Nucleus accumbens (tissue), 56 donors: ENCODE measurements around the gene KCNAB3.
"Not testable (repeated sequence)": the region's sequence is repeated elsewhere in the genome, so short reads cannot be mapped to it uniquely, and the experiment has no call there.

Source experiments
- DNase-seq, 56 donors: peaks; one replicate each; lab custom pipeline; 2025; lab: John Stamatoyannopoulos, UW

KCNAB3 gene

GRCh38 chr17:7929158-7930023 lies at the start of gene KCNAB3:
KCNAB3 (minus strand) TSS chr17:7929856; CDS start chr17:7929435, 421 bp downstream.
- DNase-seq: peak in 47 of 56 donors; percentile 9 to 85 (median 52)

- DNase-seq: no peak
Observed at GRCh38 chr17:7977805-7978204, 48.1 kb upstream of the KCNAB3 start.

- no peak for DNase-seq
Observed at GRCh38 chr17:7977039-7977438, 47.4 kb upstream of the KCNAB3 start.

- no peak for DNase-seq
Observed at GRCh38 chr17:7974638-7975131, 45.0 kb upstream of the KCNAB3 start.

GRCh38 chr17:7972131-7972785 lies 42.6 kb upstream of the KCNAB3 start:
- DNase-seq: no peak

GRCh38 chr17:7971651-7972050 lies 42.0 kb upstream of the KCNAB3 start:
- no peak for DNase-seq

- no peak for DNase-seq
Observed at GRCh38 chr17:7969433-7969832, 39.8 kb upstream of the KCNAB3 start.

GRCh38 chr17:7967751-7968150 lies 38.1 kb upstream of the KCNAB3 start:
- DNase-seq: no peak

- no peak for DNase-seq
Observed at GRCh38 chr17:7961421-7961820, 31.8 kb upstream of the KCNAB3 start.

- DNase-seq: no peak
Observed at GRCh38 chr17:7959503-7960253, 30.0 kb upstream of the KCNAB3 start.

GRCh38 chr17:7956228-7956965 lies 26.7 kb upstream of the KCNAB3 start:
- peak in 1 of 56 donors; percentile 35 for DNase-seq

- DNase-seq: peak in 10 of 56 donors; percentile 1 to 44 (median 27)
Observed at GRCh38 chr17:7955414-7956227, 26.0 kb upstream of the KCNAB3 start.

GRCh38 chr17:7953266-7953665 lies 23.6 kb upstream of the KCNAB3 start:
- not testable (repeated sequence) for DNase-seq

- no peak for DNase-seq
Observed at GRCh38 chr17:7951143-7951792, 21.6 kb upstream of the KCNAB3 start.

GRCh38 chr17:7950578-7950977 lies 20.9 kb upstream of the KCNAB3 start:
- no peak for DNase-seq

GRCh38 chr17:7947651-7948050 lies 18.0 kb upstream of the KCNAB3 start:
- no peak for DNase-seq

GRCh38 chr17:7946441-7946840 lies 16.8 kb upstream of the KCNAB3 start:
- DNase-seq: no peak

- DNase-seq: no peak
Observed at GRCh38 chr17:7945651-7946050, 16.0 kb upstream of the KCNAB3 start.

- DNase-seq: no peak
Observed at GRCh38 chr17:7944326-7944725, 14.7 kb upstream of the KCNAB3 start.
